ENCODE measurements around the gene FBXL14.

DNA sequence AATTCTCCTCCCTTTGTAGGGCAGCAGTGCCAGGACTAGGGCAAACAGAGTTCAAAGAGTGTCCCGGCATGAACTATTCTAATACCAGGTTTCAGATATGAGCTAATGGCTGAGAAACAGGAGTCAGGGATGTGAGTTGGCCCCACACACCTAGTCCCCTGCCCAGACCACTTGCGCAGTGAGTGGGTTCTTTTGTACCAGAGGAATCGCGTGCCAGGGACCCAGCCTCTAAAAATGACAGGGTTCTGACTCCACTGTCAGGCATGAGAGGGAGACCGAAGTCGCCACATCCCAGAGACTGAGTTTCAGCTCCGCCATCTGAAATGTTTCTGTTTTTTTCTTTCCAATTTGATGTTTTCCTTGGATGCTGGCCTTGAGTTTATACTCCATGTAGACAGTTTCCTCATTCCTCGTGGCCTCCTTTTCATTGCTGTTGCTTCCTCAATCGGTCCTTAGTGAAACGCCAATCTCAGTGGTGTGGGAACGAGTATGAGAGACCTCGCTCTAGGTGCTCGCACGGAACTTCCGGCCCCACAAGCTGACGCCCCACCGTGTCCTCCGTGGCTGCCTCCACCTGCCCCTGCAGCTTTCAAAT, 31.5 kb downstream of the FBXL14 start:
- TF ChIP-seq POLR2A (IDR thresholded peaks at IDR 0.05; ENCODE audit: low read length): no peak
- TF ChIP-seq GATA1 (IDR thresholded peaks at IDR 0.05; ENCODE audit: low read depth, low read length): no peak
